ENCODE measurements around the gene FOXJ3. TPM values are rescaled to one million over a fixed set of nuclear protein-coding genes. Genes with fewer than 3 reads are reported as not detected.

The FOXJ3 gene
- total and polyA plus RNA-seq, 4 donors, result 5.3 to 16.8 (median 12.4) TPM

DNA sequence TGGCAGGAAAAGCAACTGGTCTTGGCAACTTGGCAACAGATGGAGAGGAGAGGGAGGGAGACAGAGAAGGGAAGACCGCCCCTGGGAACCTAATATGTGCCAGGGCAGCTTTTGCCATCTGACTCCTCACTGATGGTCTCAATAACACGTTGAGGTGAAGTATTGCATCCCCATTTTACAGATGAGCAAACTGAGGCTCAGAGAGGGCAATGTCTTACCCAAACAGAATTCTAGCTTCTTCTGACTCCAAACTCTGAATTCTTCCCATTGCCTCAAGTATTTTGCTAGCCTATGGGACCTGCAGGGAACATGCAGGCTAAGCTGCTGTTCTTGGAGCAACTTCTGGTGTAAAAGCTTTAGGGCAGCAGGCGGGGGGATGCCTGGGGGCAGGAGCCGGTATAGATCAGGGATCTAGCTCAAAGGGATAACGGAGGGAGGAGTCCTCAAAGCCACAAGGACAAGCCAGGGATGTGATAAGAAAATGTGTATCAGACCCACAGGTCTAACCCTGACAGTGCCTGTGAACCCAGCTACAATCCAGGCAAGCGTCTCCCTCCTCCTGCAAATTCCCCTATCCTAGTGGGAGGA lies 163.3 kb downstream of the FOXJ3 start:
- no peaks in the 10 kb centered on the region for H3K27me3 ChIP-seq (ENCODE audit: control insufficient read depth in 4 of 4, insufficient read depth in 4 of 4, low read length in 3 of 4)
- DNase-seq (ENCODE audit: low spot score), result no peak
- H3K27ac ChIP-seq (ENCODE audit: low read depth in 1 of 2, low read length in 2 of 2), result no peak overlapping the region
- no peak overlapping the region for H3K9ac ChIP-seq (ENCODE audit: low read depth in 1 of 2, low read length in 2 of 2)
- TF ChIP-seq JUND (IDR thresholded peaks at IDR 0.05) (no peak), FOXA1 (IDR thresholded peaks at IDR 0.05) (no peak), TAF1 (conservative IDR thresholded peaks at IDR 0.05) (no peak), EGR1 (IDR thresholded peaks at IDR 0.05; ENCODE audit: low read depth in 2 of 2) (no peak), NR2F2 (IDR thresholded peaks at IDR 0.05) (no peak), RXRA (IDR thresholded peaks at IDR 0.05) (no peak), GABPA (IDR thresholded peaks at IDR 0.05 in 1 of 2, conservative IDR thresholded peaks at IDR 0.05 in 1 of 2) (no peak), CTCF (IDR thresholded peaks at IDR 0.05; ENCODE audit: low read depth, low read length, missing input control) (no peak), FOXA2 (IDR thresholded peaks at IDR 0.05) (no peak), MAX (IDR thresholded peaks at IDR 0.05) (no peak), ZBTB33 (IDR thresholded peaks at IDR 0.05) (no peak), HNF4G (IDR thresholded peaks at IDR 0.05) (no peak), SP1 (IDR thresholded peaks at IDR 0.05) (no peak)
- TF ChIP-seq, protein P1, sequence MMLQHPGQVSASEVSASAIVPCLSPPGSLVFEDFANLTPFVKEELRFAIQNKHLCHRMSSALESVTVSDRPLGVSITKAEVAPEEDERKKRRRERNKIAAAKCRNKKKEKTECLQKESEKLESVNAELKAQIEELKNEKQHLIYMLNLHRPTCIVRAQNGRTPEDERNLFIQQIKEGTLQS (IDR thresholded peaks at IDR 0.05), result no peak
- TF ChIP-seq, protein P2, sequence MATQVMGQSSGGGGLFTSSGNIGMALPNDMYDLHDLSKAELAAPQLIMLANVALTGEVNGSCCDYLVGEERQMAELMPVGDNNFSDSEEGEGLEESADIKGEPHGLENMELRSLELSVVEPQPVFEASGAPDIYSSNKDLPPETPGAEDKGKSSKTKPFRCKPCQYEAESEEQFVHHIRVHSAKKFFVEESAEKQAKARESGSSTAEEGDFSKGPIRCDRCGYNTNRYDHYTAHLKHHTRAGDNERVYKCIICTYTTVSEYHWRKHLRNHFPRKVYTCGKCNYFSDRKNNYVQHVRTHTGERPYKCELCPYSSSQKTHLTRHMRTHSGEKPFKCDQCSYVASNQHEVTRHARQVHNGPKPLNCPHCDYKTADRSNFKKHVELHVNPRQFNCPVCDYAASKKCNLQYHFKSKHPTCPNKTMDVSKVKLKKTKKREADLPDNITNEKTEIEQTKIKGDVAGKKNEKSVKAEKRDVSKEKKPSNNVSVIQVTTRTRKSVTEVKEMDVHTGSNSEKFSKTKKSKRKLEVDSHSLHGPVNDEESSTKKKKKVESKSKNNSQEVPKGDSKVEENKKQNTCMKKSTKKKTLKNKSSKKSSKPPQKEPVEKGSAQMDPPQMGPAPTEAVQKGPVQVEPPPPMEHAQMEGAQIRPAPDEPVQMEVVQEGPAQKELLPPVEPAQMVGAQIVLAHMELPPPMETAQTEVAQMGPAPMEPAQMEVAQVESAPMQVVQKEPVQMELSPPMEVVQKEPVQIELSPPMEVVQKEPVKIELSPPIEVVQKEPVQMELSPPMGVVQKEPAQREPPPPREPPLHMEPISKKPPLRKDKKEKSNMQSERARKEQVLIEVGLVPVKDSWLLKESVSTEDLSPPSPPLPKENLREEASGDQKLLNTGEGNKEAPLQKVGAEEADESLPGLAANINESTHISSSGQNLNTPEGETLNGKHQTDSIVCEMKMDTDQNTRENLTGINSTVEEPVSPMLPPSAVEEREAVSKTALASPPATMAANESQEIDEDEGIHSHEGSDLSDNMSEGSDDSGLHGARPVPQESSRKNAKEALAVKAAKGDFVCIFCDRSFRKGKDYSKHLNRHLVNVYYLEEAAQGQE (IDR thresholded peaks at IDR 0.05), result no peak
- peaks cover 11 to 17% (median 13%) of the 10 kb centered on the region in 4 donors for H3K4me1 ChIP-seq (ENCODE audit: control insufficient read depth in 4 of 4, insufficient read depth in 4 of 4, low read length in 3 of 4)
- no peaks in the 10 kb centered on the region for H3K9me3 ChIP-seq (ENCODE audit: control insufficient read depth in 4 of 4, low read length in 3 of 4)
- 74% methylated on average over 6 of the region's 6 CpGs for WGBS
- no peak overlapping the region for H3K4me3 ChIP-seq (ENCODE audit: low read depth in 1 of 3, low read length in 3 of 3)
- no peaks in the 10 kb centered on the region for H3K36me3 ChIP-seq (ENCODE audit: control insufficient read depth in 4 of 4, insufficient read depth in 3 of 4, low read depth in 1 of 4, low read length in 3 of 4)
